ENCODE results near the gene MAP4K2.

MAP4K2 gene

DNA sequence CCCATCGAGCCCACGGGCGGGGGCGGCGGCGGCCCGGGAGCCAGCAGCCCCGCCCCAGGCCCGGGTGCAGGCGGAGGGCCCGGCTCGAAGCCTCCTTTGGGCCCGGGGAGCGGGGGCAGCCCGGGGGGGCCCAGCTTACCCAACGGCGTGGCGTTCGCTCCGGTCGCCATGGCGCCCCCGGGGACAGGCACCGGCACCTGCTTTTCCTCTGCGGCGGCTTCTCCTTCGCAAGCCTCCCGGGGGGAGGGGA lies 24.9 kb downstream of the MAP4K2 start:
- H3K27me3 ChIP-seq (replicated peaks), result no peaks in the 10 kb centered on the region
- peaks cover 40% of the 10 kb centered on the region for H3K36me3 ChIP-seq (replicated peaks)
- H3K27ac ChIP-seq, result peak overlapping the region; percentile 94
- TF ChIP-seq, protein P1, sequence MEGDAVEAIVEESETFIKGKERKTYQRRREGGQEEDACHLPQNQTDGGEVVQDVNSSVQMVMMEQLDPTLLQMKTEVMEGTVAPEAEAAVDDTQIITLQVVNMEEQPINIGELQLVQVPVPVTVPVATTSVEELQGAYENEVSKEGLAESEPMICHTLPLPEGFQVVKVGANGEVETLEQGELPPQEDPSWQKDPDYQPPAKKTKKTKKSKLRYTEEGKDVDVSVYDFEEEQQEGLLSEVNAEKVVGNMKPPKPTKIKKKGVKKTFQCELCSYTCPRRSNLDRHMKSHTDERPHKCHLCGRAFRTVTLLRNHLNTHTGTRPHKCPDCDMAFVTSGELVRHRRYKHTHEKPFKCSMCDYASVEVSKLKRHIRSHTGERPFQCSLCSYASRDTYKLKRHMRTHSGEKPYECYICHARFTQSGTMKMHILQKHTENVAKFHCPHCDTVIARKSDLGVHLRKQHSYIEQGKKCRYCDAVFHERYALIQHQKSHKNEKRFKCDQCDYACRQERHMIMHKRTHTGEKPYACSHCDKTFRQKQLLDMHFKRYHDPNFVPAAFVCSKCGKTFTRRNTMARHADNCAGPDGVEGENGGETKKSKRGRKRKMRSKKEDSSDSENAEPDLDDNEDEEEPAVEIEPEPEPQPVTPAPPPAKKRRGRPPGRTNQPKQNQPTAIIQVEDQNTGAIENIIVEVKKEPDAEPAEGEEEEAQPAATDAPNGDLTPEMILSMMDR (IDR thresholded peaks at IDR 0.05; ENCODE audit: low read depth, low read length, missing control alignments), result no peak
- H3K4me3 ChIP-seq (ENCODE audit: low read depth, low read length), result peak overlapping the region; percentile 74
- in situ Hi-C loops (cut with HindIII; ENCODE audit: low pct_ligation_motif_present, low sequenced_read_pairs), result no loop called here
- no peak for DNase-seq

DNA sequence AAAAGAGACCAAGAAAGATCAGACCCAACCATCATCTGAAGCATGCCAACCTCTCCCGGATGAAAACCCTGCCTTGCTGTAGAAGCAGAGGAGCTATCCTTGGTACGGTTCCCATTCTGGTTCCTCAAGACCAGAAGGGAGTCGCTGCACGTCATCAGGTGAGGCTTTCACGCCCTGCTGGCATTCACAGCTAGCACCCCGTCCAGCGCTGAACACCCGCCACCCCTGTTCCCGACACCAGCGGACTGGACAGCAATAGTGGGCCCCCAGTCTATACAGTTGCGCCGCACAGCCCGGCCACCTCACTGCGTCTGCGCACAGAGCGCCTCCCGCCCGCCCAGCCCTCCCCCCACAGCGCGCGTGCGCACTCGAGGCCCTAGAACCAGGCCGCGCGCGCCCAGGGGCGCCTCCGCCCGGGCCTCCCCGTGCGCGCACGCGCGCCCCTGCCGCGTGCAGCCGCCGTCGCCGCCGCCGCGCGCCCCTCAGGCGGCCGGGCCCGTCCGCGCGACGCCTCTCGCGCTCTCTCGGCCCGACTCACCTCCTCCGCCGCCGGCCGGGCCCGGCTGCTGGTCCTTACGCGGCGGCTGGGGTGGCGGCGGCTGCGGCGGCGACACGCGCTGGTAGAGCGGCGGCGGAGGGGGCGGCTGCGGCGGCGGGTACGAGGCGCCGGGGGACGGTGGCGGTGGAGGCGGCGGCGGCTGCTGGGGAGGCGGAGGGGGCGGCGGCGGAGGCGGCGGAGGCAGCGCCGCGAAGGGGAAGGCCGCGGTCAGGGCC lies 25.4 kb downstream of the MAP4K2 start:
- in situ Hi-C loops (cut with HindIII; ENCODE audit: low pct_ligation_motif_present, low sequenced_read_pairs), result no loop called here
- Histone ChIP-seq H3K27ac (peak overlapping the region; percentile 94), H3K36me3 (replicated peaks) (peaks cover 45% of the 10 kb centered on the region), H3K4me3 (ENCODE audit: low read depth, low read length) (peak overlapping the region; percentile 89), H3K27me3 (replicated peaks) (no peaks in the 10 kb centered on the region)
- TF ChIP-seq, protein P1 (IDR thresholded peaks at IDR 0.05; ENCODE audit: low read depth, low read length, missing control alignments), result no peak
- peak; percentile 63 for DNase-seq

DNA sequence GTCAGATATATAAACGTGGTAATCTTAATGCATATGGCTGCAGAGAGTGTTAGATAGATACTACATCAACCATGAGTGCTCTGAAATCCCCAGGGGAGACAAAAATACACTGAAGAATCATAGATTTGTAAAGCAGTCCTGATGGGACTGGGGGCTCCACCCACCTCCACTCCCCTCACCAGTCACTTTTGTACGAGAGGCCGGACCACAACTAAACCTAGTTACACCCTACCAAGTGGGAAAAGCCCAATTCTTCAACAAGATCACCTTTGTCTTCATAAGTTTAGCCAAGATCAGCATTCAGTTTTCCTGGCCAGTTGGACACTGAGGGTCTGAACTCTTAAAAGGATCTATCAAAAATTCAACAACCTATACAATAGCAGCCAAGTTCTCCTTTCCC lies 26.1 kb downstream of the MAP4K2 start:
- H3K36me3 ChIP-seq (replicated peaks), result peaks cover 53% of the 10 kb centered on the region
- in situ Hi-C loops (cut with HindIII; ENCODE audit: low pct_ligation_motif_present, low sequenced_read_pairs), result no loop called here
- DNase-seq, result no peak
- TF ChIP-seq, protein P1 (IDR thresholded peaks at IDR 0.05; ENCODE audit: low read depth, low read length, missing control alignments), result no peak
- H3K27me3 ChIP-seq (replicated peaks), result no peaks in the 10 kb centered on the region
- H3K27ac ChIP-seq, result no peak overlapping the region
- H3K4me3 ChIP-seq (ENCODE audit: low read depth, low read length), result peak overlapping the region; percentile 89

DNA sequence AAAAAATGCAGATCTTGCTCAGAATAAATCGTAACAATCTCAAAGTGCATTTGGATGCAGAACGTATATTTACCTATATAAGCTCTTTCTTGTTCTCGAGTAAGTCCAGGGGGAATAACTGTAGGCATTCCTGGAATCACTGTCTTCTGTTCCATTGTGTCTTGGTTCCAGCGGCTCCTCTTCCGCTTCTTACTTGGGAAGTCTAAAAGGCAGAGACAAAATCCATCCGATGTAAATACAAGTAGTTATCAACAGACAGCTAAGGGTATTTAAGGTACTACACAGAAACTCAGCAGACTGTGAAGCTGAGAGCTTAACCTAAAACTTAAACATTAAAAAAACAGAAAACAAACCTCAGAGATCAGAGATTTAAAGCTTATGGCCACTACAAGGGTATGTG lies 26.6 kb downstream of the MAP4K2 start:
- Histone ChIP-seq H3K27me3 (replicated peaks) (no peaks in the 10 kb centered on the region), H3K36me3 (replicated peaks) (peaks cover 57% of the 10 kb centered on the region), H3K27ac (no peak overlapping the region), H3K4me3 (ENCODE audit: low read depth, low read length) (peak overlapping the region; percentile 89)
- no peak for DNase-seq
- TF ChIP-seq, protein P1 (IDR thresholded peaks at IDR 0.05; ENCODE audit: low read depth, low read length, missing control alignments), result no peak
- in situ Hi-C loops (cut with HindIII; ENCODE audit: low pct_ligation_motif_present, low sequenced_read_pairs), result no loop called here

DNA sequence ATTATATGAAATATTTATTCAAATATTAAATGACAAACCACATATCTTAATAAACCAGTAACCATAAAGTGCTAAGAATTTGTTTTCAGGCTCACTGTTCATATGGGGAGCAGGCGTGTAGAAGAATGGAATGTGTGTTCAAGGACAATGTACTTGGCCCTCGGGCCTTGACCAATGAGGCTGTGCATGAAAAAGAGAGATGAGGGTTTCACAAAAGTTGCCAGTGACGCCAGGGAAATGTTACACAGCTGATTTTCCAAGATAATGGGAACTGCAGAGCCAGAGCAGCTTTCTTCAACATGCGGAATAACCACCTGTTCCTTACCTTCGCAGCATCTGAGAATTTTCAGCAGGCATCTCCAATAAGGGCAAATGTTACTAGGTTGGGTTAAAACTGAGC lies 28.9 kb downstream of the MAP4K2 start:
- H3K27me3 ChIP-seq (replicated peaks), result no peaks in the 10 kb centered on the region
- no peak overlapping the region for H3K4me3 ChIP-seq (ENCODE audit: low read depth, low read length)
- DNase-seq, result no peak
- H3K27ac ChIP-seq, result no peak overlapping the region
- TF ChIP-seq, protein P1 (IDR thresholded peaks at IDR 0.05; ENCODE audit: low read depth, low read length, missing control alignments), result no peak
- in situ Hi-C loops (cut with HindIII; ENCODE audit: low pct_ligation_motif_present, low sequenced_read_pairs), result no loop called here
- H3K36me3 ChIP-seq (replicated peaks), result peaks cover 80% of the 10 kb centered on the region
